RKO (cell line): ENCODE measurements around the gene PDE7B.
"Not testable (repeated sequence)": the region's sequence is repeated elsewhere in the genome, so short reads cannot be mapped to it uniquely, and the experiment has no call there.

Experiments used
- DNase-seq: peaks from one replicate; pipeline ENCODE4 v3.0.0-alpha.2; 2016; ENCODE audit warnings: low spot score

Gene PDE7B

DNA sequence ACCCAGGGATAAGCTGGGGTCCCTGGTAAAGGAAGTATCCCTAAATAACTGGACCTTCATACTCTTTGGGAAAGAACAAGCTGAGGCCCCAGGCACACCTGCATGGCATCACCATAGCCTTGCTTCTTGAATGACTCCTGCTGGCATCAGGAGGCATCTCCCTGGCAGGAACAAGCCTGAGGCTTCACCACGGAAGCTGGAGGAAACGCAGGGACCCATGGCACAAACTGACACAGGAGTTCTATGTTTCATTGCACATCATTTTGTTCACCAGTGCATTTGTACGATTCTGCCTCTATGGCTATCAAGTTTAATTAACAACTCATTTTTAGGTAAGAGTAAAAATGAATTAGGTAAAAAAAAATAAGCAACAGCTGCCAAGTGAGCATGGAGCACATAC, 619 bp upstream of the PDE7B start:
- DNase-seq = no peak

GRCh38 chr6:135852746-135853145, 1.2 kb downstream of the PDE7B start:
- DNase-seq = no peak

DNA sequence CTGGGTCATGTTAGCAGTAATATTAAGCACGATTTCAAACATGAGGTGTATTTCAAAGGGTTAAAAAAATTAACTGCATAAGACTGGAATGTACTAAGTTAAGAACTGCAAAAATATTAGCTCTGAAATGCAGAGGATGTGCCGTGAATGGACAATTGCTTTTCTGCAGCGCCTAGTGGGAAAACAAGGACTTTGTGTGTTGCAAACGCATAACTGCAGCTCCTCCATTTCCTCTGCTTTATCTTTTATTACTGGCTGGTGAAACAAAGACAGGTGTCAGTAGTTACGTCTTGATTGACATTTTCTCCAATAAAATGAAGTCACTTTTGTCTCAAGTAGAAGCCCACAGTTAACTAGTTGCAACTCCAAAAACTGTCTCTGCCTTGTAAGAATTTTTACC, 1.7 kb downstream of the PDE7B start:
- DNase-seq = no peak

- DNase-seq = no peak
These were observed 2.5 kb downstream of the PDE7B start for GRCh38 chr6:135853986-135854385.

DNA sequence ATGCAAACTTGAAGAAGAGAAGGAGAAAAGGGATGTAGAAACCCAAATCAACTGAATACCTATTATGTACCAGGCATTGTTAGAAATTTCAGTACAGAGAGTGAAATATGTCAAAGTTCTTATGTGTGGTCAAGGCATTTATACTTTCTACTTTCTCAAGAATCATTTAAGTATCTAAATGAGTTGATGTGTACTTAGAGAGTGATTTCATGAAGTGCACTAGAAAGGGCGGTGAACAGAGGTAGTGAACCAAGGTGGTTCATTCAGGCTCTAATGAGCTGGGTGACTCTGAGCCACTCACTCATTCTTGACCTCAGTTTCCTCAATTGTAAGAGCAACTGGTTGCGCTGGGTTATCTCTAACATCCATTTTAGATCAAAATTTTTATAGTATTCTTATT, 3.3 kb downstream of the PDE7B start:
- no peak for DNase-seq

- no peak for DNase-seq
These were observed 7.4 kb downstream of the PDE7B start for GRCh38 chr6:135858931-135859330.

DNA sequence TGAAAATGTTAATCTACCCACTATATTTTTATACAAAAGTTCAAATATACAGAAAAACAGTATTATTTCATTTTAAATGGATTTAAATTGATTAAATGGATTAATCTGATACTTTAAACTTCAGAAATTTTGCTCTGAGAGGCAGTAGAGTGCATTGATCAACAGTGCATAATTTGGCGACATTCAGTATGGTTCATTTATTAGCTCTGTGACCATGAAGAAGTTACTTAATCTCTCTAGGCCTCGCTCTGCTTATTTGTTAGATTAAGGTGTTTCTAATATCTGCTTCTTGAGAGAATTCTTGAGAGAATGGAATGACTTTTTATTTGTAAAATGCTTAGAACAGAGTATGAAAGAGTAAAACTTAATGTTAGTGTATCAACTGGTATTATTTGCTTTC, 8.9 kb downstream of the PDE7B start:
- no peak for DNase-seq

DNA sequence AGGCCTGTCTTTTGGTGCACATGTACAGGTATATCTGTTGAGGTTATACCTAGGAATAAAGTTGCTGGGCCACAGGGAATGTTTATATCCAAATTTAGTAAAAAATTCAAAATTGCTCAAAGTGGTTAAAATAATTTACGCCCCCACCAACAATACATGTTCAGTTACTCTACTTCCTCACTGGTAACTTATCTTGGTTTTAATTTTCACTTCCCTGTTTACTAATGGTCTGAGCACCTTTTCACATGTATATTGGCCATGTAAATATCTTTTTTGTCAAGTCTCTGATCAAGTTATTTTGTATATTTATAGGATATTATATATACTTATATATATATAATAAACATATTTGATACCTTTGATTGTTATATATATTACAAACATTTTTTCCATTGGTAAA, 9.7 kb downstream of the PDE7B start:
- DNase-seq = no peak

- DNase-seq = not testable (repeated sequence)
These were observed 13.4 kb downstream of the PDE7B start for GRCh38 chr6:135864929-135865328.

- DNase-seq = no peak
These were observed 15.1 kb downstream of the PDE7B start for GRCh38 chr6:135866445-135867123.

DNA sequence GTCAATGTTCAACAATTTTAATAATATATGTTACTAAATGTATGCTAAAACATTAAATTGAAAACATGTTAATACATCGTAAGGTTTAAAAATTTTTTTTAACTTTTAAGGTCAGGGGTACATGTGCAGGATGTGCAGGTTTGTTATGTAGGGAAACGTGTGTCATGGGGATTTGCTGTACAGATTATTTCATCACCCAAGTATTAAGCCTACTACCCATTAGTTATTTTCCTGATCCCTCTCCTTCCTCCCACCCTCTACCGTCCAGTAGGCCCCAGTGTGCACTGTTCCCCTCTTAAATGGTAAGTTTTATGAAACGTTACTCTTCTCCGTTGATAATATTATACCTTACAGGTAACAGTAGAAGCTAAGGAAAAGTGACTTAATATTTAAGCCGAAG, 15.8 kb downstream of the PDE7B start:
- DNase-seq = no peak

GRCh38 chr6:135869857-135870256, 18.4 kb downstream of the PDE7B start:
- DNase-seq = no peak

DNA sequence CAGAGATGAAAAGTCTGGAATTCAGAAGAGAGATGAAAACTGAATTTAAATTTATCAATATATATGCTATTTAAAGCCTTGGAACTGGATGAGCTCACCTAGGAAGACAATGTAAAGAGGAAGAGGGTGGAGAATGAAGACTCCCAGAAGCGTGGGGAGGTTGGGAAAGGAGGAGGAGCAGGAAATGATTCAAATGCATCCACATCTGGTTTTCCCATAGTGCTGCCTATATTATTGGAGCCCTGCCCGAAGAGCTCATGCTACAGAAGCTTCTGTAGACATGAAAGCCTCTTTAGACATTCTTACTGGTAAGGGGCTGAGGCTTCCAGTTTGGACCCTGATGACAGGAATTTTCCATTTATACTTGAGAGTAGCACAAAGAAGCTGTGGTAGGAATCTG, 19.2 kb downstream of the PDE7B start:
- DNase-seq = peak; percentile 7

GRCh38 chr6:135871296-135871695, 19.8 kb downstream of the PDE7B start:
- no peak for DNase-seq

- DNase-seq = no peak
These were observed 20.4 kb downstream of the PDE7B start for GRCh38 chr6:135871878-135872277.

DNA sequence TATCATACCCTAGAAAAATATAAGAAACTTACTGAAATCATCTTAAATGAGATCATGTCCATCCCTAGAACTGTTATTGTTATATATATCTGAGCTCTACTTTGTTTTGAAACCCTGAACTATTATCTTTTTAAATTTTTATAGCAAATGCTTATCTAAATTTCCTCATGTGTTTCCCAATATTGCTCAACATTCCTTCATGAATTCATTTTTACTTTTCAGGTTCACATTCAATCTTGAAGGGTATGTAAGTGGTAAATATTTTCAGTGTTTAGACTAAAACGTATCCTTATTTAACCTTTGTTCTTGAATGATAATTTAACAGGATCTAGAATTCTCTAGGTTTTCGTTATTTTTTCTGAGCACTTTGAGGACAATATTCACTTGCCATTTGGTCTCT, 23.9 kb downstream of the PDE7B start:
- DNase-seq = no peak

- DNase-seq = no peak
These were observed 24.6 kb downstream of the PDE7B start for GRCh38 chr6:135876058-135876457.

DNA sequence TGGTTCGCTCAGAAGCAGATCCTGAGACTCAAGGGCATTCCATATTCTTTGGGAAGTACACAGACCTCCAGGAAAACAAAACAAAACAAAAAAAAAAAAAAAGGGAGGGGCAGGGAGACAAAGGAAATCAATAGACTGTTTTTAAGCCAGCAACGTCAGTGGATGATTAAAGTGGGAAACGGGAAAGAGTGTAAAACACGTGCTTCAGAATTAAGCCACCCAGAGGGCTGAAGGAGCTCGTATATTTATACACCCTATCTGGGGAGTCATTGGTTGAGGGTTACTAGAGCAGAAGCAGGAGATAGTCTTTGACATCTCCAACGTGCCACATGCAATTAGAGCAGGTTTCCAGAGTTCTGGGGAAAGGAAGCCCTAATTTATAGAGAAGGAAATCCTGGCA, 26.2 kb downstream of the PDE7B start:
- DNase-seq = no peak

DNA sequence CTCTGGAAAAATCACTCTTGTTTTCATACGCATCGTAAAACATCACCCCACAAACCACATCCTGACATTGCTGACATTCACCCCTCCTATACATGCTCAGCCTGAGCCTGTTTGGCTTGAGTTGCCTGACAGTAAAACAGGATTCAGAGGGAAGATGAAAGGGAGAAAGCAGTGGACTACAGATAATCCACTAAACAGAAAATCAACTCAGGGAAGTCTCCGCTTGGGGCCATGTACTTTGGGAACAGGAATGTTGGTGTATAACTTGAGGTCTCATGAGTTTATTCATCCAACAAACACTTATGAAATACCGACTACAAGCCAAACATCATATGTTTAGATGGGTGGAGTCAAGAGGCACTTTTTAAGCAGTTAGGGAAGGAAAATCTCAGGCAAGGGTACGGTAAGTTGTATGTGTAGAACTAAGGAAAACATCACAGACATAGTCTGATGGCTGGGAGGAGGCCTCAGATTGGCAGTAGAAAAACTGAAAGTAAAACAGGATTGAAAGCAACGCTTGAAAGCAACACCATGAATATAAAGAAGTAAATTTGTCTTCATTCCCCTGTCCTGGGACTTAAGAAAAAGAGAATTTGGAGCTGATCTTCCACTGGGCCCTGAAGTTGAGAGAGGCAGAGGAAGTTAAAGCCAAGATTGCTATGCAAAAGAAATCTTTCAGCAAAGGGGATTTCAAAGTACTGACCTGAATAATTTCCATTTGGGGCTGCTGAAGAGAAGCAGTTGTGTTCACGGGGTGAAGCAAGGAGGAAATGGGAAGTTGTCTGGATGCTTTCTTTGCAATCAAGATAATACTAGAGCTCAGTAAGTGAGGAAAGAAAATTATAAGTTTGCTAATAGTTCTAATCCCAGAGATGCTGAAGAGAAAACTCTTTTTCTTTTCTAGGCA, 28.8 kb downstream of the PDE7B start:
- no peak for DNase-seq

DNA sequence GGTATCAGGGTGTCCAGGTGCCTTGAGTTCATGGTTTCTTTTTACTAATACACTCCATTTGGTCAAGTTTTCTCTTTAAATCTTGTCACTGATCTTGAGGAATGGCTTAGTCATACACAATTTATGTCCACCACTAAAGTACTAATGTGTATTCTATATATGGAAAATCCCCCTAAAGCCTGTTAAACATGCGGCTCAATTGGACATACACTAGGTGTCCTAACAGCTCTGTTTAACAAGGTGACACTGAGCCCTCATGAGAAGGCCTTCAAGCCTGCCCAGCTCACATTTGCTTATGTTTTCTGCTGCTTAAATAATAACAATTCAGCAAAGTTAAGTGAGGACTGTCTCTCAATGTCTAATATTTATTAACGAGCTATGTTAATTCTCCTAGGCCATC, 31.5 kb downstream of the PDE7B start:
- no peak for DNase-seq

GRCh38 chr6:135883536-135883935, 32.0 kb downstream of the PDE7B start:
- no peak for DNase-seq

GRCh38 chr6:135884136-135884535, 32.6 kb downstream of the PDE7B start:
- no peak for DNase-seq

GRCh38 chr6:135887069-135887468, 35.6 kb downstream of the PDE7B start:
- DNase-seq = no peak

GRCh38 chr6:135888818-135889217, 37.3 kb downstream of the PDE7B start:
- DNase-seq = no peak
